GM19240 (cell line): ENCODE measurements around the gene NARF.

ENCODE experiments used
- DNase-seq: peaks from one replicate; pipeline ENCODE4 v3.0.0; 2011; ENCODE audit warnings: low spot score; ENCODE audit not compliant: insufficient read length

Gene NARF

GRCh38 chr17:82433560-82434215 lies 24.9 kb upstream of the NARF start:
- no peak for DNase-seq

GRCh38 chr17:82434216-82434565 lies 24.4 kb upstream of the NARF start:
- no peak for DNase-seq

GRCh38 chr17:82435103-82435502 lies 23.4 kb upstream of the NARF start:
- DNase-seq: no peak

GRCh38 chr17:82435601-82436583 lies 22.6 kb upstream of the NARF start:
- DNase-seq: no peak

GRCh38 chr17:82436601-82437324 lies 21.8 kb upstream of the NARF start:
- no peak for DNase-seq

- DNase-seq: no peak
Observed at GRCh38 chr17:82437325-82437668, 21.2 kb upstream of the NARF start.

- no peak for DNase-seq
Observed at GRCh38 chr17:82438401-82439193, 19.9 kb upstream of the NARF start.

- DNase-seq: no peak
Observed at GRCh38 chr17:82439194-82439828, 19.2 kb upstream of the NARF start.

GRCh38 chr17:82439829-82440365 lies 18.6 kb upstream of the NARF start:
- no peak for DNase-seq

GRCh38 chr17:82440469-82440981 lies 18.0 kb upstream of the NARF start:
- DNase-seq: no peak

- DNase-seq: no peak
Observed at GRCh38 chr17:82440991-82441627, 17.4 kb upstream of the NARF start.

GRCh38 chr17:82441691-82442487 lies 16.7 kb upstream of the NARF start:
- no peak for DNase-seq

GRCh38 chr17:82442643-82443464 lies 15.7 kb upstream of the NARF start:
- DNase-seq: no peak

GRCh38 chr17:82443465-82444283 lies 14.9 kb upstream of the NARF start:
- no peak for DNase-seq

- DNase-seq: no peak
Observed at GRCh38 chr17:82444284-82444893, 14.2 kb upstream of the NARF start.

- DNase-seq: no peak
Observed at GRCh38 chr17:82444941-82445521, 13.5 kb upstream of the NARF start.
